Smooth muscle cell (in vitro differentiated cells): Measurements from ENCODE around the gene SKI. TPM values are rescaled to one million over a fixed set of nuclear protein-coding genes. Genes with fewer than 3 reads are reported as not detected.
"Not testable (repeated sequence)": the region's sequence is repeated elsewhere in the genome, so short reads cannot be mapped to it uniquely, and the experiment has no call there.

Experiments used
- DNase-seq: peaks from one replicate; lab custom pipeline; 2025; ENCODE audit not compliant: unreplicated experiment; lab: John Stamatoyannopoulos, UW
- H2AFZ ChIP-seq: fragments of 200-600 bp; sonication (generic); 2 replicates; pipeline ENCODE4 v1.6.0; 2016; ENCODE audit warnings: antibody characterized with exemption, low read depth, mild to moderate bottlenecking
- H3F3A ChIP-seq: fragments of 200-600 bp; sonication (generic); 2 replicates; pipeline ENCODE4 v1.6.0; 2017; ENCODE audit warnings: antibody characterized with exemption, low read depth
- H3K27ac ChIP-seq: fragments of 200-600 bp; sonication (generic); 2 replicates; pipeline ENCODE4 v1.5.1; 2016; ENCODE audit warnings: low read depth, mild to moderate bottlenecking
- H3K27me3 ChIP-seq: fragments of 200-600 bp; sonication (generic); 2 replicates; pipeline ENCODE4 v1.6.1; 2016; ENCODE audit warnings: low read depth, mild to moderate bottlenecking
- H3K36me3 ChIP-seq: fragments of 200-600 bp; sonication (generic); 2 replicates; pipeline ENCODE4 v1.5.1; 2016; ENCODE audit warnings: low read depth
- H3K4me1 ChIP-seq: fragments of 200-600 bp; sonication (generic); 2 replicates; pipeline ENCODE4 v1.5.1; 2016; ENCODE audit warnings: low read depth
- H3K4me2 ChIP-seq: fragments of 200-600 bp; sonication (generic); 2 replicates; pipeline ENCODE4 v1.6.0; 2016; ENCODE audit warnings: mild to moderate bottlenecking
- H3K4me3 ChIP-seq: fragments of 200-600 bp; sonication (generic); 2 replicates; pipeline ENCODE4 v1.5.1; 2016; ENCODE audit warnings: mild to moderate bottlenecking
- H3K79me2 ChIP-seq: fragments of 200-600 bp; sonication (generic); 2 replicates; pipeline ENCODE4 v1.6.0; 2016; ENCODE audit warnings: low read depth, mild to moderate bottlenecking
- H3K9ac ChIP-seq: fragments of 200-600 bp; sonication (generic); 2 replicates; pipeline ENCODE4 v1.6.0; 2016; ENCODE audit warnings: low read depth
- H3K9me3 ChIP-seq: fragments of 200-600 bp; sonication (generic); replicated peaks from 2 replicates; pipeline ENCODE4 v1.5.1; 2016; ENCODE audit warnings: low read depth
- H4K20me1 ChIP-seq: fragments of 200-600 bp; sonication (generic); 2 replicates; pipeline ENCODE4 v1.6.0; 2016; ENCODE audit warnings: low read depth
- WGBS: methylation state at CpG from one replicate; pipeline ENCODE4 v1.1.7; 2016; ENCODE audit warnings: low lambda C conversion rate; 5-methylcytosine and 5-hydroxymethylcytosine counted together
- polyA plus RNA-seq: library from polyadenylated mRNA; unstranded; fragments of >200 nt; fragmentation: Nextera tagmentation; extraction: Ambion mirVana; gene quantifications from 2 replicates; pipeline ENCODE4 v1.2.1, GENCODE V29; 2016
- total RNA-seq: library from RNA; depleted of rRNA; stranded (reverse); fragments of >200 nt; gene quantifications from 2 replicates; pipeline ENCODE4 v1.2.3, GENCODE V29; 2014
- TF ChIP-seq, protein P1 (sequence below): fragments of 200-600 bp; sonication (generic); IDR thresholded peaks from 2 replicates; pipeline ENCODE4 v1.5.1; 2017; ENCODE audit warnings: borderline replicate concordance, mild to moderate bottlenecking, antibody characterized with exemption; ENCODE audit not compliant: insufficient read depth, poor library complexity, severe bottlenecking

SKI gene
- total and polyA plus RNA-seq, 2 experiments from 2014 or later = 4.2 to 19.6 TPM

DNA sequence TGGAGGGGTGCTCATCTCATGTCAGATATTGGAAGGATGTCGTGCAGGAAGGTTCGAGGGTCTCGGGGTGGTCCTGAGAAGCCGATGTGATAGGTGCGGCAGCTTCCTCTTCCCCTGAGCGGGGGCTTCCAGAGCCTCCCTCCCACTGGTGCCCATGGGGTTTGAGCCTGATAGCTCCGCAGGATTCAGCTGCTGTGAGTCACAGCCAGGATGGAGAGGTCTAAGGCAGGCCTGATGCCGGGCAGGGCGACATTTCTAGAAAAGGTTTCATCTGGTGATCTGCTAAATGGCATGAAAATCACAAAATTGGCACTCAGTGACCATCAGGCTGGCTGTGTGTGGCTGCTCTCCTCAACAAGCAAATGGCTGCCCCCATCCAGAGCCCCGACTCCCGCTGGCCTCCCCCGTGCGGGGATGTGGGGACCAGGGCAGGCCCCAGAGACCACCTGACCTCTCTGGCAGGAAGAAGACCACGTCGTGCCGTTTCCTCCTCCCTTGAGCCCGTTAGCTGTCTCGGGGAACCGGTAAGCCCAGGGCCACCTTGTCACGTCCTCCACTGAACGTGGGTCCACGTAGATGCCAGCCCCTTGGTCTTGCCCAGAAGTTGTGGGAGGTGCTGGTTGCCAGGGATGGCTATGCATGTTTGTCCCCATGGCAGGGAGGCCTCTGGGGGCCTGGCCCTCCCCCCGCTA lies 66.1 kb downstream of the SKI start:
- Histone ChIP-seq H4K20me1 (peaks cover 99% of the 10 kb centered on the region), H3K27ac (peak overlapping the region; percentile 19), H3F3A (no peaks in the 10 kb centered on the region), H3K4me3 (no peak overlapping the region), H3K79me2 (peaks cover 100% of the 10 kb centered on the region), H3K9ac (peak overlapping the region; percentile 13), H3K27me3 (no peaks in the 10 kb centered on the region), H2AFZ (no peak overlapping the region), H3K4me2 (no peak overlapping the region), H3K9me3 (no peaks in the 10 kb centered on the region), H3K4me1 (peaks cover 7% of the 10 kb centered on the region), H3K36me3 (no peaks in the 10 kb centered on the region)
- TF ChIP-seq, protein P1, sequence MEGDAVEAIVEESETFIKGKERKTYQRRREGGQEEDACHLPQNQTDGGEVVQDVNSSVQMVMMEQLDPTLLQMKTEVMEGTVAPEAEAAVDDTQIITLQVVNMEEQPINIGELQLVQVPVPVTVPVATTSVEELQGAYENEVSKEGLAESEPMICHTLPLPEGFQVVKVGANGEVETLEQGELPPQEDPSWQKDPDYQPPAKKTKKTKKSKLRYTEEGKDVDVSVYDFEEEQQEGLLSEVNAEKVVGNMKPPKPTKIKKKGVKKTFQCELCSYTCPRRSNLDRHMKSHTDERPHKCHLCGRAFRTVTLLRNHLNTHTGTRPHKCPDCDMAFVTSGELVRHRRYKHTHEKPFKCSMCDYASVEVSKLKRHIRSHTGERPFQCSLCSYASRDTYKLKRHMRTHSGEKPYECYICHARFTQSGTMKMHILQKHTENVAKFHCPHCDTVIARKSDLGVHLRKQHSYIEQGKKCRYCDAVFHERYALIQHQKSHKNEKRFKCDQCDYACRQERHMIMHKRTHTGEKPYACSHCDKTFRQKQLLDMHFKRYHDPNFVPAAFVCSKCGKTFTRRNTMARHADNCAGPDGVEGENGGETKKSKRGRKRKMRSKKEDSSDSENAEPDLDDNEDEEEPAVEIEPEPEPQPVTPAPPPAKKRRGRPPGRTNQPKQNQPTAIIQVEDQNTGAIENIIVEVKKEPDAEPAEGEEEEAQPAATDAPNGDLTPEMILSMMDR = no peak
- DNase-seq = no peak
- 86% methylated on average over 23 of the region's 23 CpGs for WGBS

DNA sequence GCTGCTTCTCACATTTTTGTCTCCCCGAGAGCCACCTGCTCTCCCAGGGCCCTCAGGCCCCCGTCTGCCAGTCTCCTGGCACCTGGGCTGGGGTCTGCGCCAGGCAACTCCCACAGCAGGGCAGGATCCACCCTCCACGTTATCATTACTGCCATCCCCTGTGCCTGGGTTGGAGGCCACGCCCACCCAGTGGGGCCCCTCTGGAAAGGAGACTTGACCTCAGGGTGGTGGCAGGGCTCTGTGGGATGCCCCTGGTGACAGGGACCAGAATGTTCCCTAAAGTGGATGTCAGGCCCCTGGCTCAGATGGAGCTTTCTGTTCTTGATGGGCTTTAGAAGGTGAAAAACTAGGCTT lies 66.6 kb downstream of the SKI start:
- WGBS = 89% methylated on average over 5 of the region's 5 CpGs
- no peak overlapping the region for H3K4me2 ChIP-seq
- no peaks in the 10 kb centered on the region for H3K36me3 ChIP-seq
- H3K79me2 ChIP-seq = peaks cover 100% of the 10 kb centered on the region
- no peak for DNase-seq
- no peaks in the 10 kb centered on the region for H3F3A ChIP-seq
- H3K9ac ChIP-seq = peak overlapping the region; percentile 13
- H3K27me3 ChIP-seq = no peaks in the 10 kb centered on the region
- no peak overlapping the region for H2AFZ ChIP-seq
- peak overlapping the region; percentile 19 for H3K27ac ChIP-seq
- H3K4me1 ChIP-seq = peaks cover 4% of the 10 kb centered on the region
- TF ChIP-seq, protein P1 = no peak
- no peak overlapping the region for H3K4me3 ChIP-seq
- no peaks in the 10 kb centered on the region for H3K9me3 ChIP-seq
- H4K20me1 ChIP-seq = peaks cover 100% of the 10 kb centered on the region

DNA sequence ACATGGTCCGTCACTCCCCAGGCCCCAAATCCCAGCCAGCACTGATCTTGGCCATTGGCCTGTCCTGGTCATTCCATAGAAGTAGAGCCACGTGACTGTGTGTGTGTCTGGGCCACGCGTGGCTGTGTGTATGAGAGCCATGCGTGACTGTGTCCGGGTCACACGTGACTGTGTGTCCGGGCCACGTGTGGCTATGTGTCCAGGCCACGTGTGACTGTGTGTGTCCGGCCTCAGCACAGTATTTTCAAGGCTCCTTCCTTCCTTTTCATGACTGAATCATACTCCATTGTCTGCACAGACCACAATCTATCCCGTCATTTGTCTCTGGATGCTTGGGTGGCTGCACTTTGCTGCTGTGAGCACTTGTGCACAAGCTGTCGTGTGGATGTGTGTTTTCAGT lies 67.4 kb downstream of the SKI start:
- Histone ChIP-seq H2AFZ (no peak overlapping the region), H4K20me1 (peaks cover 100% of the 10 kb centered on the region), H3K27ac (no peak overlapping the region), H3K9ac (no peak overlapping the region), H3K4me3 (no peak overlapping the region), H3K27me3 (no peaks in the 10 kb centered on the region), H3K4me2 (no peak overlapping the region), H3K79me2 (peaks cover 100% of the 10 kb centered on the region), H3K36me3 (no peaks in the 10 kb centered on the region), H3F3A (no peaks in the 10 kb centered on the region), H3K4me1 (no peaks in the 10 kb centered on the region), H3K9me3 (no peaks in the 10 kb centered on the region)
- no peak for DNase-seq
- WGBS = over 99% methylated on average over 13 of the region's 13 CpGs
- TF ChIP-seq, protein P1 = no peak

DNA sequence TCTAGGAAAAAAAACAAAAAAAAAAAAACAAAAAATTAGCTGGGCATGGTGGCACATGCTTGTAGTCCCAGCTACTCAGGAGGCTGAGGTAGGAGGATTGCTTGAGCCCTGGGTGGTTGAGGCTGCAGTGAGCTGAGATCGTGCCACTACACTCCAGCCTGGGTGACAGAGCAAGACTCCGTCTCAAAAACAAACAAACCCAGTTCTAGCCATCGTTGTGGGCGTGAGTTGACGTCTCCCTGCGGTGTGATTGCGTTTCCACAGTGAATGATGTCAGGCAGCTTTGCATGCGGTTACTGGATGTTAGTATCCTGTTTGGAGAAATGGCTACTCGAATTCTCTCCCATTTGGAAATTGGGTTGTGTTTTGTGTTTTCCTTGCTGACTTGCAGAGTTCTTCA lies 68.1 kb downstream of the SKI start:
- H3K4me3 ChIP-seq, H3K4me2 ChIP-seq, H3K27me3 ChIP-seq, H3K9ac ChIP-seq, H3K4me1 ChIP-seq, H3K36me3 ChIP-seq, H2AFZ ChIP-seq, H3F3A ChIP-seq, H3K9me3 ChIP-seq, DNase-seq: not testable (repeated sequence)
- 65% methylated on average over 9 of the region's 9 CpGs for WGBS
- peaks cover 100% of the 10 kb centered on the region for H3K79me2 ChIP-seq
- peaks cover 100% of the 10 kb centered on the region for H4K20me1 ChIP-seq
- H3K27ac ChIP-seq = peak overlapping the region; percentile 60
